VCaP (cell line): ENCODE results near the gene KCNS3.

Experiments used
- H3K27ac ChIP-seq: fragments of 450-650 bp; 2 replicates; pipeline ENCODE4 v1.5.1; 2017
- TF ChIP-seq, protein P1 (sequence below): fragments of 450-650 bp; conservative IDR thresholded peaks from 2 replicates; pipeline ENCODE4 v1.5.1; 2017; ENCODE audit warnings: mild to moderate bottlenecking, moderate library complexity

The KCNS3 gene

DNA sequence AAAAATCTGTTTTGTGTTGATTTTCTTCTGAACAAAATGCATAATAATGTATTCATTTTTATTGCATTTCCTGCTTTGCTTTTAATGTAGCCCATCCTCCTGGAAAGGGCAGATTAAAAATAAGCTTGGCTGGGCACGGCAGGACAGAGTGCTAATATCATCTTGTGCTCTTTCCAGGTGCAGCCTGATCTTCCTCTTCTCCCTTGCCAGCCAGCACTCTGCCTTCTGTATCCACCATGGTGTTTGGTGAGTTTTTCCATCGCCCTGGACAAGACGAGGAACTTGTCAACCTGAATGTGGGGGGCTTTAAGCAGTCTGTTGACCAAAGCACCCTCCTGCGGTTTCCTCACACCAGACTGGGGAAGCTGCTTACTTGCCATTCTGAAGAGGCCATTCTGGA lies 52.3 kb downstream of the KCNS3 start:
- TF ChIP-seq, protein P1, sequence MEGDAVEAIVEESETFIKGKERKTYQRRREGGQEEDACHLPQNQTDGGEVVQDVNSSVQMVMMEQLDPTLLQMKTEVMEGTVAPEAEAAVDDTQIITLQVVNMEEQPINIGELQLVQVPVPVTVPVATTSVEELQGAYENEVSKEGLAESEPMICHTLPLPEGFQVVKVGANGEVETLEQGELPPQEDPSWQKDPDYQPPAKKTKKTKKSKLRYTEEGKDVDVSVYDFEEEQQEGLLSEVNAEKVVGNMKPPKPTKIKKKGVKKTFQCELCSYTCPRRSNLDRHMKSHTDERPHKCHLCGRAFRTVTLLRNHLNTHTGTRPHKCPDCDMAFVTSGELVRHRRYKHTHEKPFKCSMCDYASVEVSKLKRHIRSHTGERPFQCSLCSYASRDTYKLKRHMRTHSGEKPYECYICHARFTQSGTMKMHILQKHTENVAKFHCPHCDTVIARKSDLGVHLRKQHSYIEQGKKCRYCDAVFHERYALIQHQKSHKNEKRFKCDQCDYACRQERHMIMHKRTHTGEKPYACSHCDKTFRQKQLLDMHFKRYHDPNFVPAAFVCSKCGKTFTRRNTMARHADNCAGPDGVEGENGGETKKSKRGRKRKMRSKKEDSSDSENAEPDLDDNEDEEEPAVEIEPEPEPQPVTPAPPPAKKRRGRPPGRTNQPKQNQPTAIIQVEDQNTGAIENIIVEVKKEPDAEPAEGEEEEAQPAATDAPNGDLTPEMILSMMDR, result no peak
- no peak overlapping the region for H3K27ac ChIP-seq

GRCh38 chr2:17933256-17933655 lies 54.8 kb downstream of the KCNS3 start:
- H3K27ac ChIP-seq, result no peak overlapping the region
- TF ChIP-seq, protein P1, result no peak

- TF ChIP-seq, protein P1, result no peak
- peak overlapping the region; percentile 75 for H3K27ac ChIP-seq
Measured at GRCh38 chr2:17934721-17935120, 56.3 kb downstream of the KCNS3 start.

- peak overlapping the region; percentile 75 for H3K27ac ChIP-seq
- TF ChIP-seq, protein P1, result no peak
Measured at GRCh38 chr2:17935242-17935885, 56.9 kb downstream of the KCNS3 start.

- TF ChIP-seq, protein P1, result no peak
Measured at GRCh38 chr2:17936599-17936998, 58.1 kb downstream of the KCNS3 start.

DNA sequence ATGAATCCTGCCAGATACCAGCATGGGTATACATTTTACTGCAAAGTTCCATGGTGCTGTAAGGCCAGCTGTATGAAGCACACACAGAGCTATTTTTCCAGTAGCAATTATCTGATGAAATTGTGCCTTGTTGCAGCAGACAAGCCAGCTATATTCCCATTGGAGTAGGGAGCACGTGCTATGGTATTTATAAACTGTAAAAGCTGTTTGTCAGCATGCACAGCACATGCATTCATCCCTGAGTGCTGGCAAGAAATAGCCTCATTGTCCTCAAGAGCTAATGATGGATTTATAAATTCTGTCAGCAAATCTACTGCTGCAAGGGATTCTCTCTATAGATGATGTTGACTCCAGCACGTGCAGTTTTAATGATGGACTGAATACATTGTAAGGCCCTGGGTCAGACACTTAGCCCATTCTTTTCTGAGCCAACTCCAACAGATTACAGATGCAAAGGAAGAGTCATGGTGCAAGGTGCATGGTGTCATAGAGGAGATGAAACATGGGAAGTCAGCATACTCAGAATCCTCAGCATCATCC lies 61.7 kb downstream of the KCNS3 start:
- TF ChIP-seq, protein P1, result no peak
- no peak overlapping the region for H3K27ac ChIP-seq

More at GRCh38 chr2:17936599-17936998, 58.1 kb downstream of the KCNS3 start:
- peak overlapping the region; percentile 75 for H3K27ac ChIP-seq

DNA sequence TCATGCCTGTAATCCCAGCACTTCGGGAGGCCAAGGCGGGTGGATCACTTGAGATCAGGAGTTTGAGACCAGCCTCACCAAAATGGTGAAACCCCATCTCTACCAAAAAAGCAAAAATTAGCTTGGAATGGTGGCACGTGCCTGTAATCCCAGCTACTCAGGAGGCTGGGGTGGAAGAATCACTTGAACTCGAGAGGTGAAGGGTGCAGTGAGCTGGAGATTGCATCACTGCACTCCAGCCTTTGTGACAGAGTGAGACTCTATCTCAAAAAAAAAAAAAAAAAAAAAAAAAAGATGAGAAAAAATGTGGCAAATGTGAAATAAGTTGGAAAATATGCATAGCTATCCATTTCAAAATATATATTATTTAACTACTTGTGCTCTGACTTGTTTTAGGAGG lies 65.0 kb downstream of the KCNS3 start:
- no peak overlapping the region for H3K27ac ChIP-seq
- TF ChIP-seq, protein P1, result no peak
